GM10266 (cell line): ENCODE measurements around the gene CCDC71.

Experiments
- DNase-seq: peaks from one replicate; pipeline ENCODE4 v3.0.0; 2012; ENCODE audit errors: extremely low spot score
- TF ChIP-seq, protein P1 (sequence below): IDR thresholded peaks from 2 replicates; pipeline ENCODE4 v1.5.1; 2012; ENCODE audit warnings: mild to moderate bottlenecking, low read depth; ENCODE audit not compliant: control insufficient read depth, insufficient read depth; ENCODE audit errors: missing control alignments

The CCDC71 gene

DNA sequence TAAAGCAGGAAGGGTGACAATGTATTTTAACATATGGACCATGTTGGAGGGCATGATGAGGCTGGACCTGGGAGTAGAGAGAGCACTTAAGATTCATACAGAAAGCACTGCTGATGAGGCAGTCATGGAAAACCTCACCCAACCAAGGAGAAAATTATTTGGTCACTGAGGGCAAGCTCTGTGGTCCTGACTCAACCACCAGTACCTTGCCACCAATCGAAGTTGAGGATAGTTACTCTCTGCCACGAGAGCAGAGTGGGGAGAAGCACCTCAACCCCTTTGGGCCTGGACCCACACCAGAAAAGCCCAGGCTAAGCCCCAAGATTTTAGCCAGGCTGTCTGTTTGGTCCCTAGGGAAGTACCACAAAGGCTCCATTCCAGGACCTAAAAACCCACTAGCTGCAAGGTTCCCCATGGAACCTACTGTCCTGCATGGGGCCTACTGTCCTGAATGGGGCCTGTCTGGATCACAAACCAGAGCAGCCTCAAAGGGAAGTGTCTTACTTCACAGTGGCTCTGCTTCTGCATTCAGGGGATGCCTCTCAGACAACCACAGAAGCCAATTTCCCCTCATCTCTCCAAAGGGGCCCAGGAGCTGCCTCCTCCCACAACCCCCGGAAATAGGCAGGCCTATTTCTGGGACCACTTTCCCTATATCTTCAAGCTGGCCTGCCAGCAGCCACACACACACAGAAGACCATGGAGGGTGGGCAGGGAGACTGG is 4.2 kb downstream of the CCDC71 start:
- TF ChIP-seq, protein P1, sequence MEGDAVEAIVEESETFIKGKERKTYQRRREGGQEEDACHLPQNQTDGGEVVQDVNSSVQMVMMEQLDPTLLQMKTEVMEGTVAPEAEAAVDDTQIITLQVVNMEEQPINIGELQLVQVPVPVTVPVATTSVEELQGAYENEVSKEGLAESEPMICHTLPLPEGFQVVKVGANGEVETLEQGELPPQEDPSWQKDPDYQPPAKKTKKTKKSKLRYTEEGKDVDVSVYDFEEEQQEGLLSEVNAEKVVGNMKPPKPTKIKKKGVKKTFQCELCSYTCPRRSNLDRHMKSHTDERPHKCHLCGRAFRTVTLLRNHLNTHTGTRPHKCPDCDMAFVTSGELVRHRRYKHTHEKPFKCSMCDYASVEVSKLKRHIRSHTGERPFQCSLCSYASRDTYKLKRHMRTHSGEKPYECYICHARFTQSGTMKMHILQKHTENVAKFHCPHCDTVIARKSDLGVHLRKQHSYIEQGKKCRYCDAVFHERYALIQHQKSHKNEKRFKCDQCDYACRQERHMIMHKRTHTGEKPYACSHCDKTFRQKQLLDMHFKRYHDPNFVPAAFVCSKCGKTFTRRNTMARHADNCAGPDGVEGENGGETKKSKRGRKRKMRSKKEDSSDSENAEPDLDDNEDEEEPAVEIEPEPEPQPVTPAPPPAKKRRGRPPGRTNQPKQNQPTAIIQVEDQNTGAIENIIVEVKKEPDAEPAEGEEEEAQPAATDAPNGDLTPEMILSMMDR = no peak
- no peak for DNase-seq

DNA sequence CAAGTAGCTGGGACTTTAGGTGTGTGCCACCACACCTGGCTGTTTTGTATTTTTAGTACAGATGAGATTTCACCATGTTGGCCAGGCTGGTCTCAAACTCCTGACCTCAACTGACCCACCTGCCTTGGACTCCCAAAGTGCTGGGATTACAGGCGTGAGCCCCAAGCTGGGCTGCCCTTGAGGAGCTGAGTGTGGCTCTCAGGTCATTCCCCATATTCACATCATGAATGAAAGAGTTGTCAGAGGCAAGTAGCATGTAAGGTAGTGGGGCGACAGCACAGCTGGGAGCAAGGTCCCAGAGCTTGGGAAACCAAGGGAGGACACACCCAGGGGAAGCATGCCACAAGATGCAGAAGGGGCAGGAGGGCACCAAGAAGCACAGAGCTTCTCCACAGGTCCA is 4.9 kb downstream of the CCDC71 start:
- no peak for DNase-seq
- TF ChIP-seq, protein P1 = no peak

DNA sequence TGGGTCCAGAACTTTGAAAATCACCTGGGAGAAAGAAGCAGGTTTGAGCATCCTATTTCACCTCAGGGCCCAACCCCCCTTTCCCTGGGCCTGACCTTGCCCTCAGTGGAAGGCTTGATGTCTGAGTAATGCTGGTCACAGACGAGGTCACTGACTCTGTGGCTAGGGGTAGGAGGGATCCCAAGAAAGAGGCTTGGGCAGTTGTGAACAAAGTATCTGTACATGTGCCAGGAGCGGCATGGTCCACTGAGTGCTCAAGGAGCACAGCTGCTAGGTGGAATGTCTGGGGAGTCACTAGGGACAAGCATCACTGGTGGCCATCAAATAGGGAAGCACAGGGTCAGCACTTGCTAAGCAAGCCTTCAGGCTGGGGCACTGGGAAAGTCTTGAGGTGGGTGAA is 7.3 kb downstream of the CCDC71 start:
- TF ChIP-seq, protein P1 = no peak
- no peak for DNase-seq

DNA sequence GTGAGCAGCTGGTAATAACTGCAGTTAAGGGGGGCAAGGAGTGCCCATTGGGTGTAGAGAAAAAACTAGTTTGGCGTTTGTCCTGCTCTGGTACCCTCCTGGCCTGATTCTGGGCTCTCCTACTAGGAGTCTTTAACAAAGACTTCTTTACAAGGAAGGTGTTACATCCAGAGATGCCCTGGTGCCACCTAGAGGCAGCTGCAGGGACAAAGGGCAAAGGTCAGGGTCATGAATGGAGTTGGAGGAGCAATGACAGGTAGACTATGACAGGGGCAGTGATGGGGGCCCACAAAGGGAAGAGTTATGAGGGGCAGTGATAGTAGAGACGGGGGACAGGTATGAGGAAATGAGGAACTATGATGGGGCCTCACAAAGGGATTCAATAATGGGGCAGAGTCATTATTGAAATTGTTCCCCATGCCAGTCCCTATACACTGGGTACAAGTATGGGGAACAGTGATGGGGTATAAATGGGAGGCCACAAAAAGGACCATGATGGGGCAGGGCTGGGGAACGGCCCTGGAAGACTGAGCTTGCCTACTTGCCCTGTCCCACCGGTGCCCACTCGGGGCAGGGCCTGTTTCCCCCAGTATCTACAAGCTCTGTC is 7.9 kb downstream of the CCDC71 start:
- TF ChIP-seq, protein P1 = peak; percentile 62
- no peak for DNase-seq

DNA sequence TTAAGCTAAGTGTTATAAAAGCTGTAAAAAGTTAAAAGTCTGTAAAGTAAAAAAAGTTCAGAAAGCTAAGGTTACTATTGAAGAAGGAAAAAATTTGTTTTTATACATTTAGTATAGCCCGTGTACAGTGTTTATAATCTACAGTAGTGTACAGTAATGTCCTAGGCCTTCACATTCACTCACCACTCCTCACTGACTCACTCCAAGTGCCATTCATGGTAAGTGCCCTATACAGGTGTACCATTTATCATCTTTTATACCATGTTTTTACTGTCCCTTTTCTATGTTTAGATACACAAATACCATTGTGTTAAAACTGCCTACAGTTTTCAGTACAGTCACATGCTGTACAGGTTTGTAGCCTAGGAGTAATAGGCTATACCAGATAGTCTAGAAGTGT is 8.8 kb downstream of the CCDC71 start:
- TF ChIP-seq, protein P1 = no peak

DNA sequence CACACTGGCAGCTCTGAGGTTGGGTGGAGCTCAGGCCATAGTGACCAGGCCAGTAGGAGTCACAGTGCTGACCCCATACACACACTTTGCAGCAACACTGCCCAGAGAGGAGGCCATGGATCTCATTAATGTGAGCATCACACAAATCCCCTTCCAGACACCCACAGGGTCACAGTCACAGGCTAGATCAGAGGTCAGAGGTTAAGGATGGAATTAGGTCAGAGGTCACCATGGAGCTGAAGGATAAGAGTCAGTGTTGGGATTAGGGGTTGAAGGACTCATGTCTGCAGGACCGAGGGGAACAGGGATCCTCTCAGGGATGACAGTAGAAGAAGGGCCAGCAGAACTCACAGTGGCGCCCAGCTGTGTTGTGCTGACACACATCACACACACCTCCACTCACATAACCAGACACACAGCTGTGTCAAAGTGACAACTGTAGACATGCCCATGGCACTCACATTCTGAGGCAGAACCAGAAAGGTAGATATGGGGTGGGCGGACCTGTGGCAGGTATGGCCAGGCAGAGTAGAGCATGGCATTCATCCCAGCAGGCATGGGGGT is 12.7 kb downstream of the CCDC71 start:
- TF ChIP-seq, protein P1 = no peak
- no peak for DNase-seq

More for the DNA sequence above, 8.8 kb downstream of the CCDC71 start:
- no peak for DNase-seq

DNA sequence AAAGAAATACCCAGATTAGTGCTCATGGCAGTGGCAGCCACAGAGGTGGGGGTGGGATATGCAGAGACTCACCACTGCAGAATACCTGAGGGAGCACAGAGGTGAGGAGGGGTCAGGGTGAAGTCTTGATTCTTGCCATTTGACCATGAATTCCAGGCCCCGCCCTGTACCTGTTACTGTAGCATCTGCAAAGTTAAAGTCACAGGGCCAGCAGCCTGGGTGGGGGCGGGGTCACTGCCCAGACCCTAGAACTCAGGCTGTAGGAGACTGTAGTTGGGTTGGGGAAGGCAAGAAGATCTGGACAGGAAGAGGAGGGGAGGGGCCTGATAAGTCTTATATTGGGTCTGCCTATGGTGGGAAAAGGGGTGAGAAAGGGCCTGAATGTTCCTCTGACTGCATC is 14.5 kb downstream of the CCDC71 start:
- TF ChIP-seq, protein P1 = no peak
- no peak for DNase-seq
